HG03095 (cell line): ENCODE data around the gene RGS8.

Source experiments
- ATAC-seq: cut with Tn5 transposase; IDR thresholded peaks from one replicate; pipeline ENCODE4 v1.9.1; 2021; ENCODE audit warnings: moderate library complexity; ENCODE audit not compliant: unreplicated experiment

The RGS8 gene

DNA sequence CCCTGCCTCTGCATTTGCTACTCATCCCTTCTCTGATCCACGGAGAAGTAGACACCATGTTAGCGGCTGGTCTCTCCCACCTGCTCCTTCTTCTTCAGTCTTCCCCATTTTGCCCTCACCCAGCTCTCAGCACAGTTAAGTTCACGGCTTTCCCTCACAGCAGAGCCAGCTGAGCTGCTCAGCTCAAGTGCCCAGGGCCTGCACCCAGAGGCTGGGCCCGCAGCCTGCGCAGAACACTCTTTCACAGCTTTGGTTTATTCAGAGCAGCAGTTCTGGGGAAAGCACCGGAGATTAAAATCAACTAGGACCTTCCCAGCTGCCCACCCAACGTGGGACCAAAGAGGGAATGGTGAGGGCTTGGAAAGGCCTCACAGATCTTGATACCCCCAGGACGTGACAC, 41.9 kb downstream of the RGS8 start:
- ATAC-seq = no peak

- no peak for ATAC-seq
These were observed 42.8 kb downstream of the RGS8 start for GRCh38 chr1:182641561-182641960.

DNA sequence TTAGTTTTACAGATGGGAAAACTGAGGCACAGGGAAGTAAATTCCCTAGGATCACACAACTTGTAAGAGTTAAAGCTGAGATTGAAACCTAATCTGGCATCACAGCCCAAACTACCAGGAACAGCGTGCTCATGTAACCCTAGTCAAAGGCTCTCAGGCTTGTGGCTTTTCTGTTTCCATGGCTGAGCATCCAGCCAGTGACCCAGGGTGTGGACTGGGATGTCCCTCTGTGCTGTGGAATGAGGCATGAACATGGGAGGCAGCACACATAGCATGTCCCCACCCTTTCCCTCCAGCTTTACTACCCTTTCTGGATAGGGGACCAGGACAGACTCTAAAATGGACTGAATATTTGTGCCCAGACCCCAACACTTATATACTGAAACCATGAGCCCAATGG, 45.1 kb downstream of the RGS8 start:
- no peak for ATAC-seq

- ATAC-seq = no peak
These were observed 46.6 kb downstream of the RGS8 start for GRCh38 chr1:182637769-182638168.

GRCh38 chr1:182635871-182636270, 48.5 kb downstream of the RGS8 start:
- ATAC-seq = no peak
